WTC11 (cell line): ENCODE measurements around the gene FRMD5. TPM values are rescaled to one million over a fixed set of nuclear protein-coding genes. Genes with fewer than 3 reads are reported as not detected.

Source experiments
- ATAC-seq: fragments of 200-7000 bp; cut with Tn5 transposase; 2 replicates; pipeline ENCODE4 v1.10.0; 2021; ENCODE audit warnings: mild to moderate bottlenecking, moderate library complexity
- CTCF ChIA-PET: fragments of 300-600 bp; sonication (Branson Sonifier 250); formaldehyde crosslinking; loops from one replicate; lab custom pipeline; 2021; ENCODE audit warnings: antibody characterized with exemption; lab: Charles Lee
- POLR2A ChIA-PET: fragments of 350-600 bp; sonication (Branson Sonifier 250); formaldehyde crosslinking; loops from one replicate; lab custom pipeline; 2021; ENCODE audit warnings: antibody characterized with exemption; lab: Charles Lee
- DNase-seq: peaks from one replicate; pipeline ENCODE4 v3.0.0; 2021; ENCODE audit warnings: low spot score
- H3K27ac Mint-ChIP-seq: 2 replicates; pipeline ENCODE4 v1.8.0; 2021; ENCODE audit warnings: mixed read lengths
- H3K27me3 Mint-ChIP-seq: 2 replicates; pipeline ENCODE4 v1.8.0; 2021; ENCODE audit warnings: low read depth, mild to moderate bottlenecking, moderate library complexity, mixed read lengths
- H3K36me3 Mint-ChIP-seq: 2 replicates; pipeline ENCODE4 v1.8.0; 2021; ENCODE audit warnings: mixed read lengths
- H3K4me1 Mint-ChIP-seq: 2 replicates; pipeline ENCODE4 v1.8.0; 2022; ENCODE audit warnings: mixed read lengths
- H3K4me3 Mint-ChIP-seq: 2 replicates; pipeline ENCODE4 v1.8.0; 2021; ENCODE audit warnings: mild to moderate bottlenecking, moderate library complexity, mixed read lengths
- H3K9me3 Mint-ChIP-seq: 2 replicates; pipeline ENCODE4 v1.8.0; 2021; ENCODE audit warnings: mixed read lengths
- AFF4 ChIP-seq: sonication (generic); formaldehyde crosslinking; IDR thresholded peaks from 2 replicates; pipeline ENCODE4 v1.8.1; 2023; ENCODE audit warnings: mild to moderate bottlenecking, missing genetic modification reagents, borderline replicate concordance
- ATF1 ChIP-seq: sonication (generic); formaldehyde crosslinking; IDR thresholded peaks from 2 replicates; pipeline ENCODE4 v1.8.1; 2023; ENCODE audit warnings: mild to moderate bottlenecking, moderate library complexity, missing genetic modification reagents
- CREM ChIP-seq: sonication (generic); formaldehyde crosslinking; IDR thresholded peaks from 2 replicates; pipeline ENCODE4 v1.8.1; 2022; ENCODE audit warnings: mild to moderate bottlenecking, missing genetic modification reagents, moderate library complexity
- ELF4 ChIP-seq: sonication (generic); formaldehyde crosslinking; IDR thresholded peaks from 2 replicates; pipeline ENCODE4 v1.8.1; 2022; ENCODE audit warnings: low read depth, mild to moderate bottlenecking, moderate library complexity, missing genetic modification reagents
- FOXK1 ChIP-seq: sonication (generic); formaldehyde crosslinking; IDR thresholded peaks from 2 replicates; pipeline ENCODE4 v1.8.0; 2022; ENCODE audit warnings: mild to moderate bottlenecking, moderate library complexity, missing genetic modification reagents
- HMGA2 ChIP-seq: fragments of 250-450 bp; sonication (Bioruptor Pico); IDR thresholded peaks from 2 replicates; pipeline ENCODE4 v1.4.0; 2021; ENCODE audit warnings: mild to moderate bottlenecking, moderate library complexity
- JAZF1 ChIP-seq: fragments of 250-450 bp; sonication (Bioruptor Pico); IDR thresholded peaks from 2 replicates; pipeline ENCODE4 v1.9.0; 2021; ENCODE audit warnings: moderate library complexity, mild to moderate bottlenecking, inconsistent platforms
- JUN ChIP-seq: sonication (generic); formaldehyde crosslinking; IDR thresholded peaks from 2 replicates; pipeline ENCODE4 v1.8.0; 2023; ENCODE audit warnings: mild to moderate bottlenecking, missing genetic modification reagents
- OVOL2 ChIP-seq: fragments of 250-450 bp; sonication (Bioruptor Pico); IDR thresholded peaks from 2 replicates; pipeline ENCODE4 v1.9.0; 2021; ENCODE audit warnings: mild to moderate bottlenecking, borderline replicate concordance
- PRDM15 ChIP-seq: sonication (generic); formaldehyde crosslinking; IDR thresholded peaks from 2 replicates; pipeline ENCODE4 v1.8.0; 2022; ENCODE audit warnings: missing genetic modification reagents
- PRRX2 ChIP-seq: fragments of 250-450 bp; sonication (Bioruptor Pico); IDR thresholded peaks from 2 replicates; pipeline ENCODE4 v1.8.0; 2021; ENCODE audit warnings: mild to moderate bottlenecking
- RORB ChIP-seq: fragments of 250-450 bp; sonication (Bioruptor Pico); IDR thresholded peaks from 2 replicates; pipeline ENCODE4 v1.9.0; 2021; ENCODE audit warnings: mild to moderate bottlenecking
- TEAD1 ChIP-seq: sonication (generic); formaldehyde crosslinking; IDR thresholded peaks from 2 replicates; pipeline ENCODE4 v1.8.0; 2022; ENCODE audit warnings: mild to moderate bottlenecking, missing genetic modification reagents
- ZNF121 ChIP-seq: sonication (generic); formaldehyde crosslinking; IDR thresholded peaks from 2 replicates; pipeline ENCODE4 v1.8.0; 2023; ENCODE audit warnings: missing genetic modification reagents
- ZNF138 ChIP-seq: sonication (generic); formaldehyde crosslinking; conservative IDR thresholded peaks from 2 replicates; pipeline ENCODE4 v1.8.1; 2022; ENCODE audit warnings: mild to moderate bottlenecking, moderate library complexity, missing genetic modification reagents
- ZNF671 ChIP-seq: fragments of 250-450 bp; sonication (Bioruptor Pico); IDR thresholded peaks from 2 replicates; pipeline ENCODE4 v1.8.0; 2021; ENCODE audit warnings: mild to moderate bottlenecking
- total RNA-seq: library from RNA; stranded (reverse); gene quantifications from 3 replicates; pipeline ENCODE4 v1.2.3, GENCODE V29; 2021
- TF ChIP-seq, protein P1 (sequence below): sonication (generic); formaldehyde crosslinking; IDR thresholded peaks from 2 replicates; pipeline ENCODE4 v1.8.1; 2023; ENCODE audit warnings: mild to moderate bottlenecking, moderate library complexity, missing genetic modification reagents
- TF ChIP-seq, protein P2 (sequence below): sonication (generic); formaldehyde crosslinking; IDR thresholded peaks from 2 replicates; pipeline ENCODE4 v1.8.0; 2023; ENCODE audit warnings: mild to moderate bottlenecking, missing genetic modification reagents
- TF ChIP-seq, protein P3 (sequence below): fragments of 250-450 bp; sonication (Bioruptor Pico); IDR thresholded peaks from 2 replicates; pipeline ENCODE4 v1.9.0; 2021; ENCODE audit warnings: mild to moderate bottlenecking
- TF ChIP-seq, protein P4 (sequence below): fragments of 250-450 bp; sonication (Bioruptor Pico); conservative IDR thresholded peaks from 2 replicates; pipeline ENCODE4 v1.9.0; 2021; ENCODE audit warnings: mild to moderate bottlenecking

Gene FRMD5
- total RNA-seq, 1 experiment from 2014 or later: 14.1 TPM

GRCh38 chr15:43950531-43950930 lies 244.5 kb downstream of the FRMD5 start:
- Mint-ChIP-seq H3K27ac (no peak overlapping the region), H3K27me3 (no peaks in the 10 kb centered on the region), H3K4me1 (peaks cover 7% of the 10 kb centered on the region), H3K4me3 (no peak overlapping the region), H3K36me3 (no peaks in the 10 kb centered on the region), H3K9me3 (no peaks in the 10 kb centered on the region)
- ATAC-seq: no peak
- no peak for DNase-seq
- ChIA-PET CTCF (interaction anchor here (1.2 kb wide), 1 partner anchor 11 kb away, joined by 6 read pairs; no protein-coding TSS in a partner anchor), POLR2A (no interaction called here)
- no peak for TF ChIP-seq PRDM15 (CRISPR knock-in tag)
- no peak for TF ChIP-seq ELF4 (CRISPR knock-in tag)
- no peak for TF ChIP-seq JAZF1 (CRISPR knock-in tag)
- TF ChIP-seq ZNF121 (CRISPR knock-in tag): no peak
- TF ChIP-seq ATF1 (CRISPR knock-in tag): no peak
- TF ChIP-seq FOXK1 (CRISPR knock-in tag): no peak
- TF ChIP-seq JUN (CRISPR knock-in tag): no peak
- TF ChIP-seq RORB (CRISPR knock-in tag): no peak
- TF ChIP-seq CREM (CRISPR knock-in tag): no peak
- TF ChIP-seq, protein P1, sequence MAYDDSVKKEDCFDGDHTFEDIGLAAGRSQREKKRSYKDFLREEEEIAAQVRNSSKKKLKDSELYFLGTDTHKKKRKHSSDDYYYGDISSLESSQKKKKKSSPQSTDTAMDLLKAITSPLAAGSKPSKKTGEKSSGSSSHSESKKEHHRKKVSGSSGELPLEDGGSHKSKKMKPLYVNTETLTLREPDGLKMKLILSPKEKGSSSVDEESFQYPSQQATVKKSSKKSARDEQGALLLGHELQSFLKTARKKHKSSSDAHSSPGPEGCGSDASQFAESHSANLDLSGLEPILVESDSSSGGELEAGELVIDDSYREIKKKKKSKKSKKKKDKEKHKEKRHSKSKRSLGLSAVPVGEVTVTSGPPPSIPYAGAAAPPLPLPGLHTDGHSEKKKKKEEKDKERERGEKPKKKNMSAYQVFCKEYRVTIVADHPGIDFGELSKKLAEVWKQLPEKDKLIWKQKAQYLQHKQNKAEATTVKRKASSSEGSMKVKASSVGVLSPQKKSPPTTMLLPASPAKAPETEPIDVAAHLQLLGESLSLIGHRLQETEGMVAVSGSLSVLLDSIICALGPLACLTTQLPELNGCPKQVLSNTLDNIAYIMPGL (CRISPR knock-in tag): no peak
- no peak for TF ChIP-seq AFF4 (CRISPR knock-in tag)
- TF ChIP-seq PRRX2 (CRISPR knock-in tag): no peak
- TF ChIP-seq, protein P2, sequence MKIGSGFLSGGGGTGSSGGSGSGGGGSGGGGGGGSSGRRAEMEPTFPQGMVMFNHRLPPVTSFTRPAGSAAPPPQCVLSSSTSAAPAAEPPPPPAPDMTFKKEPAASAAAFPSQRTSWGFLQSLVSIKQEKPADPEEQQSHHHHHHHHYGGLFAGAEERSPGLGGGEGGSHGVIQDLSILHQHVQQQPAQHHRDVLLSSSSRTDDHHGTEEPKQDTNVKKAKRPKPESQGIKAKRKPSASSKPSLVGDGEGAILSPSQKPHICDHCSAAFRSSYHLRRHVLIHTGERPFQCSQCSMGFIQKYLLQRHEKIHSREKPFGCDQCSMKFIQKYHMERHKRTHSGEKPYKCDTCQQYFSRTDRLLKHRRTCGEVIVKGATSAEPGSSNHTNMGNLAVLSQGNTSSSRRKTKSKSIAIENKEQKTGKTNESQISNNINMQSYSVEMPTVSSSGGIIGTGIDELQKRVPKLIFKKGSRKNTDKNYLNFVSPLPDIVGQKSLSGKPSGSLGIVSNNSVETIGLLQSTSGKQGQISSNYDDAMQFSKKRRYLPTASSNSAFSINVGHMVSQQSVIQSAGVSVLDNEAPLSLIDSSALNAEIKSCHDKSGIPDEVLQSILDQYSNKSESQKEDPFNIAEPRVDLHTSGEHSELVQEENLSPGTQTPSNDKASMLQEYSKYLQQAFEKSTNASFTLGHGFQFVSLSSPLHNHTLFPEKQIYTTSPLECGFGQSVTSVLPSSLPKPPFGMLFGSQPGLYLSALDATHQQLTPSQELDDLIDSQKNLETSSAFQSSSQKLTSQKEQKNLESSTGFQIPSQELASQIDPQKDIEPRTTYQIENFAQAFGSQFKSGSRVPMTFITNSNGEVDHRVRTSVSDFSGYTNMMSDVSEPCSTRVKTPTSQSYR: no peak
- no peak for TF ChIP-seq ZNF138
- no peak for TF ChIP-seq TEAD1 (CRISPR knock-in tag)
- TF ChIP-seq HMGA2 (CRISPR knock-in tag): no peak
- no peak for TF ChIP-seq OVOL2 (CRISPR knock-in tag)
- TF ChIP-seq, protein P3, sequence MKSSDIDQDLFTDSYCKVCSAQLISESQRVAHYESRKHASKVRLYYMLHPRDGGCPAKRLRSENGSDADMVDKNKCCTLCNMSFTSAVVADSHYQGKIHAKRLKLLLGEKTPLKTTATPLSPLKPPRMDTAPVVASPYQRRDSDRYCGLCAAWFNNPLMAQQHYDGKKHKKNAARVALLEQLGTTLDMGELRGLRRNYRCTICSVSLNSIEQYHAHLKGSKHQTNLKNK (CRISPR knock-in tag): no peak
- TF ChIP-seq ZNF671: no peak
- TF ChIP-seq, protein P4, sequence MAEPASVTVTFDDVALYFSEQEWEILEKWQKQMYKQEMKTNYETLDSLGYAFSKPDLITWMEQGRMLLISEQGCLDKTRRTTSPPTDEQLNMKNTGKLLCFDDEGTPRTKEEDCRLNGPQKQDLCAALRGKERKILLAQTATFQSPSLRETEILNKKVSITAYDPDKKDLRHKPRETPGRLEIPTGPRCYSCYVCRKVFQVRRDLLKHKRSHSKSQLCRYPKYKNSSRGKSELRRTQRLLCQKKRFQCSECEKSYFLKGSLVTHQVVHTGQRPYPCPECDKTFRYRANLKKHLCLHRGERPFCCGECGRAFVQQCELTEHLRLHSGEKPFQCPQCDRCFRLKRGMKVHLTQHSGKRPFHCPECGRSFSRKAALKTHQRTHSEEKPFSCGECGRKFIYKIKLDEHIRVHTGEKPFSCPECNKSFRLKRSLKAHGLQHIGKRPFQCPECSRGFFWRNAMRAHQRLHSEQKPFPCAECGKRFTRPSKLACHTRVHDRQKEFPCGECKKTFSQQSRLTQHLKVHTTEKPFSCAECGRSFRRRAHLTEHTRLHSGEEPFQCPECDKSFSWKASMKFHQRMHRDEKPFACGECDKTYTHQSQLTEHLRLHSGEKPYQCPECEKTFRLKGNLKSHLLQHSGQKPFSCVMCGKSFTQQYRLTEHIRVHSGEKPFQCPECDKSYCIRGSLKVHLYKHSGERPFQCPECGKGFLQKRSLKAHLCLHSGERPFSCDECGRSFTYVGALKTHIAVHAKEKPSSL (CRISPR knock-in tag): no peak
- TF ChIP-seq, all 79 proteins: peak for 0
